ENCODE measurements around the gene FCN3.

GRCh38 chr1:27327964-27328363 is 46.7 kb downstream of the FCN3 start:
- TF ChIP-seq CTCF (IDR thresholded peaks at IDR 0.05; ENCODE audit: low read depth, low read length): no peak
- TF ChIP-seq EZH2phosphoT487 (IDR thresholded peaks at IDR 0.05; ENCODE audit: low read depth): no peak

All from OCI-LY3 (cell line).